Sigmoid colon (tissue), 4 donors: Measurements from ENCODE around the gene HGS.

Source experiments
- EP300 ChIP-seq, 4 donors: sonication (generic); formaldehyde crosslinking; IDR thresholded peaks; one replicate each; pipeline ENCODE4 v1.6.1; 2017; ENCODE audit warnings: antibody characterized with exemption in 4 of 4
- POLR2A ChIP-seq, 2 donors: fragments of 450-650 bp; IDR thresholded peaks; one replicate each; pipeline ENCODE4 v1.6.1; 2016; ENCODE audit warnings: antibody characterized with exemption in 2 of 2, mild to moderate bottlenecking in 2 of 2, moderate library complexity in 2 of 2
- POLR2AphosphoS5 ChIP-seq, 4 donors: sonication (generic); formaldehyde crosslinking; IDR thresholded peaks; one replicate each; pipeline ENCODE4 v1.6.1; 2017; ENCODE audit warnings: antibody characterized with exemption in 4 of 4
- TF ChIP-seq, protein P1 (sequence below), 4 experiments: fragments of 450-650 bp in 3 of 4; fragments of 200-600 bp in 1 of 4; IDR thresholded peaks; one replicate each; pipeline ENCODE4 v1.5.1; 2016 to 2019; ENCODE audit warnings: antibody characterized with exemption in 4 of 4, mild to moderate bottlenecking in 3 of 4, moderate library complexity in 2 of 4

GRCh38 chr17:81638683-81639082 lies 45.1 kb upstream of the HGS start:
- TF ChIP-seq, protein P1, sequence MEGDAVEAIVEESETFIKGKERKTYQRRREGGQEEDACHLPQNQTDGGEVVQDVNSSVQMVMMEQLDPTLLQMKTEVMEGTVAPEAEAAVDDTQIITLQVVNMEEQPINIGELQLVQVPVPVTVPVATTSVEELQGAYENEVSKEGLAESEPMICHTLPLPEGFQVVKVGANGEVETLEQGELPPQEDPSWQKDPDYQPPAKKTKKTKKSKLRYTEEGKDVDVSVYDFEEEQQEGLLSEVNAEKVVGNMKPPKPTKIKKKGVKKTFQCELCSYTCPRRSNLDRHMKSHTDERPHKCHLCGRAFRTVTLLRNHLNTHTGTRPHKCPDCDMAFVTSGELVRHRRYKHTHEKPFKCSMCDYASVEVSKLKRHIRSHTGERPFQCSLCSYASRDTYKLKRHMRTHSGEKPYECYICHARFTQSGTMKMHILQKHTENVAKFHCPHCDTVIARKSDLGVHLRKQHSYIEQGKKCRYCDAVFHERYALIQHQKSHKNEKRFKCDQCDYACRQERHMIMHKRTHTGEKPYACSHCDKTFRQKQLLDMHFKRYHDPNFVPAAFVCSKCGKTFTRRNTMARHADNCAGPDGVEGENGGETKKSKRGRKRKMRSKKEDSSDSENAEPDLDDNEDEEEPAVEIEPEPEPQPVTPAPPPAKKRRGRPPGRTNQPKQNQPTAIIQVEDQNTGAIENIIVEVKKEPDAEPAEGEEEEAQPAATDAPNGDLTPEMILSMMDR (IDR thresholded peaks at IDR 0.05), result no peak
- TF ChIP-seq POLR2A (IDR thresholded peaks at IDR 0.05) (no peak), POLR2AphosphoS5 (IDR thresholded peaks at IDR 0.05) (no peak), EP300 (IDR thresholded peaks at IDR 0.05) (no peak)
